ENCODE data around the gene SLC25A45.

SLC25A45 gene

GRCh38 chr11:65373839-65374580 is 8.4 kb downstream of the SLC25A45 start:
- Mint-ChIP-seq H3K4me1 (no peaks in the 10 kb centered on the region), H3K27me3 (no peaks in the 10 kb centered on the region), H3K36me3 (no peaks in the 10 kb centered on the region), H3K4me3 (no peak overlapping the region), H3K27ac (peak overlapping the region; percentile 17), H3K9me3 (no peaks in the 10 kb centered on the region)

- Mint-ChIP-seq H3K27ac (no peak overlapping the region), H3K27me3 (no peaks in the 10 kb centered on the region), H3K36me3 (no peaks in the 10 kb centered on the region), H3K9me3 (no peaks in the 10 kb centered on the region), H3K4me1 (no peaks in the 10 kb centered on the region), H3K4me3 (no peak overlapping the region)
These were observed 11.8 kb downstream of the SLC25A45 start for GRCh38 chr11:65370659-65371049.

- Mint-ChIP-seq H3K27me3 (no peaks in the 10 kb centered on the region), H3K9me3 (no peaks in the 10 kb centered on the region), H3K36me3 (no peaks in the 10 kb centered on the region), H3K4me1 (peaks cover 5% of the 10 kb centered on the region), H3K27ac (no peak overlapping the region), H3K4me3 (no peak overlapping the region)
These were observed 16.1 kb downstream of the SLC25A45 start for GRCh38 chr11:65366340-65366773.

GRCh38 chr11:65363770-65364169 is 18.7 kb downstream of the SLC25A45 start:
- Mint-ChIP-seq H3K4me1 (peaks cover 5% of the 10 kb centered on the region), H3K27me3 (no peaks in the 10 kb centered on the region), H3K9me3 (no peaks in the 10 kb centered on the region), H3K27ac (no peak overlapping the region), H3K4me3 (no peak overlapping the region), H3K36me3 (no peaks in the 10 kb centered on the region)

- peaks cover 5% of the 10 kb centered on the region for H3K4me1 Mint-ChIP-seq
These were observed 19.5 kb downstream of the SLC25A45 start for GRCh38 chr11:65362966-65363365.

GRCh38 chr11:65362320-65362931 is 20.0 kb downstream of the SLC25A45 start:
- Mint-ChIP-seq H3K27ac (no peak overlapping the region), H3K27me3 (no peaks in the 10 kb centered on the region), H3K4me1 (peaks cover 5% of the 10 kb centered on the region), H3K9me3 (no peaks in the 10 kb centered on the region), H3K36me3 (no peaks in the 10 kb centered on the region), H3K4me3 (no peak overlapping the region)

More at GRCh38 chr11:65362966-65363365, 19.5 kb downstream of the SLC25A45 start:
- no peak overlapping the region for H3K4me3 Mint-ChIP-seq
- no peak overlapping the region for H3K27ac Mint-ChIP-seq
- H3K9me3 Mint-ChIP-seq = no peaks in the 10 kb centered on the region
- H3K27me3 Mint-ChIP-seq = no peaks in the 10 kb centered on the region
- no peaks in the 10 kb centered on the region for H3K36me3 Mint-ChIP-seq

- Mint-ChIP-seq H3K4me1 (peaks cover 19% of the 10 kb centered on the region), H3K27me3 (no peaks in the 10 kb centered on the region), H3K9me3 (no peaks in the 10 kb centered on the region), H3K4me3 (no peak overlapping the region), H3K27ac (no peak overlapping the region), H3K36me3 (no peaks in the 10 kb centered on the region)
These were observed 24.5 kb downstream of the SLC25A45 start for GRCh38 chr11:65357856-65358356.

GRCh38 chr11:65356394-65356972 is 26.0 kb downstream of the SLC25A45 start:
- H3K4me1 Mint-ChIP-seq = peaks cover 14% of the 10 kb centered on the region
- no peak overlapping the region for H3K27ac Mint-ChIP-seq
- no peaks in the 10 kb centered on the region for H3K9me3 Mint-ChIP-seq
- peak overlapping the region; percentile 66 for H3K4me3 Mint-ChIP-seq
- H3K36me3 Mint-ChIP-seq = peaks cover 3% of the 10 kb centered on the region
- H3K27me3 Mint-ChIP-seq = no peaks in the 10 kb centered on the region

GRCh38 chr11:65355776-65356393 is 26.6 kb downstream of the SLC25A45 start:
- Mint-ChIP-seq H3K4me3 (peak overlapping the region; percentile 89), H3K4me1 (peaks cover 14% of the 10 kb centered on the region), H3K27me3 (no peaks in the 10 kb centered on the region), H3K36me3 (peaks cover 3% of the 10 kb centered on the region), H3K27ac (no peak overlapping the region), H3K9me3 (no peaks in the 10 kb centered on the region)

- Mint-ChIP-seq H3K4me3 (peak overlapping the region; percentile 89), H3K27ac (no peak overlapping the region), H3K36me3 (peaks cover 3% of the 10 kb centered on the region), H3K4me1 (peaks cover 14% of the 10 kb centered on the region), H3K27me3 (no peaks in the 10 kb centered on the region), H3K9me3 (no peaks in the 10 kb centered on the region)
These were observed 27.3 kb downstream of the SLC25A45 start for GRCh38 chr11:65355013-65355775.

GRCh38 chr11:65354265-65355012 is 28.0 kb downstream of the SLC25A45 start, which contains the start of gene TIGD3:
TSS of gene TIGD3 (plus strand) at chr11:65354751. CDS start at chr11:65355809, 1,058 bp downstream.
- Mint-ChIP-seq H3K36me3 (peaks cover 3% of the 10 kb centered on the region), H3K9me3 (no peaks in the 10 kb centered on the region), H3K4me3 (peak within 1 kb of the TSS; percentile 89), H3K27ac (peak within 1 kb of the TSS; percentile 71), H3K4me1 (peaks cover 14% of the 10 kb centered on the region), H3K27me3 (no peaks in the 10 kb centered on the region)

- H3K27ac Mint-ChIP-seq = peak overlapping the region; percentile 71
- peaks cover 14% of the 10 kb centered on the region for H3K4me1 Mint-ChIP-seq
- H3K27me3 Mint-ChIP-seq = no peaks in the 10 kb centered on the region
- peaks cover 3% of the 10 kb centered on the region for H3K36me3 Mint-ChIP-seq
- no peaks in the 10 kb centered on the region for H3K9me3 Mint-ChIP-seq
- H3K4me3 Mint-ChIP-seq = peak overlapping the region; percentile 67
These were observed 28.6 kb downstream of the SLC25A45 start for GRCh38 chr11:65353900-65354264.

GRCh38 chr11:65353376-65353775 is 29.1 kb downstream of the SLC25A45 start:
- Mint-ChIP-seq H3K4me1 (peaks cover 14% of the 10 kb centered on the region), H3K36me3 (peaks cover 7% of the 10 kb centered on the region)

GRCh38 chr11:65352783-65353182 is 29.7 kb downstream of the SLC25A45 start:
- Mint-ChIP-seq H3K27me3 (no peaks in the 10 kb centered on the region), H3K9me3 (no peaks in the 10 kb centered on the region), H3K36me3 (peaks cover 7% of the 10 kb centered on the region), H3K4me1 (peaks cover 14% of the 10 kb centered on the region), H3K4me3 (no peak overlapping the region), H3K27ac (no peak overlapping the region)

More at GRCh38 chr11:65353376-65353775, 29.1 kb downstream of the SLC25A45 start:
- no peaks in the 10 kb centered on the region for H3K27me3 Mint-ChIP-seq
- H3K9me3 Mint-ChIP-seq = no peaks in the 10 kb centered on the region
- peak overlapping the region; percentile 71 for H3K27ac Mint-ChIP-seq
- H3K4me3 Mint-ChIP-seq = peak overlapping the region; percentile 67

Data from activated naive CD4-positive, alpha-beta T cell treated with anti-CD3 and anti-CD28 coated beads, Interleukin-2, amount 50 U/mL, for 24 hours (primary cell).